NCI-H1092 treated with DMSO at 0.1 percent for 48 hours (cell line): ENCODE measurements around the gene ZNF507.

Source experiments
- DNase-seq: peaks from one replicate; lab custom pipeline; 2025; lab: John Stamatoyannopoulos, UW

ZNF507 gene

DNA sequence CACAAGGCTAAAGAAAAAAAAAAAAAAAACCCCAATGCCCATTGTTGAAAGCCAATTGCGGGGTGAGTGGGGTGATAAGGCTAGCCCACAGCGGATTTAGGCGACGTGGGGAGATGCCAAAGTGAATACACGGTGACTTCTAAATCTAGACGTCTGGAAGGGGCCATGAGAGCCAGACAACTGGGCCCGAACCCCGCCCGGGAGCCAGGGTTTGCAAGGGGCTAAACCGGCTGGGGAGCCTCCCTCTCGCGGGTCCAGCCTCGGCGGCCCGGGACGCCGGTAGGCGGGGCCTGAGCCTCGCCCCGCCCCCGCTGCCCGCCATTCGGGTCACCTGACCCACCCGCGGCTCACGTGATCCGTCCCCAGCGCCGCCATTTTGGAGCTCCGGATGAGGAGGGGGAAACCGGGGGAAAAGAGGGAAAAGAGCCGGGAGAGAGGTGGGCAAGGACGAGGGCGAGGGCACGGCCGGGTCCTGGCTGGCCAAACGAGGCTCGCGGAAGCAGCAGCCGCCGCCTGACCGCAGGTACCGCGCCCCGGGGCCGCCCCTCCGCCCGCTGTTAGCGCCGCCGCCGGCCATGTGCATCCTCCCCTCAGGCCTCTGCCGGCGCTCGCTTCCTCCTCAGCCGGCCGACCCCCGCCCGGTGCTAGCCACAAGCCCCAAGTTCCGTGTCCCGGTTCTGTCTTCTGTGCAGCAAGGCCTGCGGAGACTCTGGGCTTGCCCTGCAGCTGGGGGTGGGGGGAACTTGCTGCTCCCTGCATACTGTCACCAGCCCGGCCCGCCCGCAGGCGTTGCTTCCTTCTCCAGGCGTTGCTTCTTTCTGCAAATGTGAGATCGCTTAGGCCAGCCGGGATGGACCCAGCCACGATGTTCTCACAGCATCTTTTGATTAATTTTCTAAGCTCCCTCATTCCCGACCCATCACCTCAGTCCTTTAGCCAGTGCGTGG lies at the start of gene ZNF507:
Gene ZNF507 (plus strand): TSS at position 350 of the 947 bp plus-strand sequence. CDS start 7,221 bp downstream, outside the sequence.
- peak; percentile 25 for DNase-seq

DNA sequence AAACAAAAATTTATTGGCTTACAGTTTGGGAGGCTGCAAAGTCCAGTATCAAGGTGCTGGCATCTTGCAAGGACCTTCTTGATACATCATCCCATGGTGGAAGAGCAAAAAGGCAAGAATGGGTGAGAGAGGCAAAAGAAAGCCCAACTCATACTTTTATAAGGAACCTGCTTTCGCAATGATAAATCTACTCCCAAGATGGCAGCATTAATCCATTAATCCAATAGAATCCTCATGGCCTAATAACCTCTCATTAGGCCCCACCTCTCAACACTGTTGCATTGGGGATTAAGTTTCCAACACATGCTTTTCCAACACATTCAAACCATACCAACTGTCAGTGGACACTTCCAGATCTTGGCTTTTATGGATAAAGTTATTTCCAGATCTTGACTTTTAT lies 48.7 kb upstream of the ZNF507 start:
- DNase-seq, result no peak

DNA sequence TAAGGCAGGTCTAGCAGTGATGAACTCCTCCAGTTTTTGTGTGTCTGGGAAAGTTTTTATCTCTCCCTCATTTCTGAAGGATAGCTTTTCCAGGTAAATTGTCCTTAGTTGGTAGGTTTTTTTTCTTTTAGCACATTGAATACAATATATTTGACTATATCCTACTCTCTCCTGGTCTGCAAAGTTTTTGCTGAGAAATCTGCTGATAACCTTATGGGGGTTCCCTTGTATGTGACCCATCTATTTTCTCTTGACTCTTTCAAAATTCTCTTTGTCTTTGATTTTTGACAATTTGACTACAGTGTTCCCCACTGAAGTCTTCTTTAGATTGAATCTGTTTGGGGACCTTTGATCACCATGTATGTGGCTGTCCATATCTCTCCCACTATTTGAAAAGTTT lies 42.6 kb upstream of the ZNF507 start:
- DNase-seq, result no peak

DNA sequence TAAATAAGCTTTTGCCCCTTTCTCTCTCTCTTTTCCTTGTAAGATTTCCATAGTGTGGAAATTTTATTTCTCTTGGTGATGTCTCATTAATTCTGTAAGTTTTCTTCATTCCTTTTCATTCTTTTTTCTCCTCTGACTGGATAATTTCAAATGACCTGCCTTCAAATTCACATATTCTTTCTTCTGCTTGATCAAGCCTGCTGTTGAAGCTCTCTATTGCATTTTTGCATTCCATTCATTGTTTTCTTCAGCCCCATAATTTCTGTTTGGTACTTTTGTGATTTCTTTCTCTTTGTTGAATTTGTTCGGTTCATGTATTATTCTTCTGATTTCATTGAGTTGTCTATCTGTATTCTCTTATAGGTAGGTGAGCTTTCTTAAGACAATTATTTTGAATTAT lies 42.2 kb upstream of the ZNF507 start:
- no peak for DNase-seq

DNA sequence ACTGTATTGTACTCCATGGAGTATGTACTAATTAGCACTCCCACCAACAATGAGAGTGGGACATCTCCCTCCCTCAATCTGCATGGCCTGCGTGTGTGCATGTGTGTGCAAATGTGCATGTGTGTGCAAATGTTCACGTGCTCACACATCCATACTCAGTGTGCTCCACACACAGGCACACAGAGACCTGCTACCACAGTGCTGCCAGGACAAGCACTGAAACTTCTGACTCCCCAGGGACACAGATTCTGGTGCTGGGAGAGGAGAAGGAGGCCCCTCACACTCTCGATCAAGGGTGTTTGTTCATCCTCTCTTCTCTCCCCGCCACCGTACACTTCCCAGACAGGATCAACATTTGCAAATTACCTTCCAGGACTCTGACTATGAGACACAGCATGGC lies 37.8 kb upstream of the ZNF507 start:
- no peak for DNase-seq

DNA sequence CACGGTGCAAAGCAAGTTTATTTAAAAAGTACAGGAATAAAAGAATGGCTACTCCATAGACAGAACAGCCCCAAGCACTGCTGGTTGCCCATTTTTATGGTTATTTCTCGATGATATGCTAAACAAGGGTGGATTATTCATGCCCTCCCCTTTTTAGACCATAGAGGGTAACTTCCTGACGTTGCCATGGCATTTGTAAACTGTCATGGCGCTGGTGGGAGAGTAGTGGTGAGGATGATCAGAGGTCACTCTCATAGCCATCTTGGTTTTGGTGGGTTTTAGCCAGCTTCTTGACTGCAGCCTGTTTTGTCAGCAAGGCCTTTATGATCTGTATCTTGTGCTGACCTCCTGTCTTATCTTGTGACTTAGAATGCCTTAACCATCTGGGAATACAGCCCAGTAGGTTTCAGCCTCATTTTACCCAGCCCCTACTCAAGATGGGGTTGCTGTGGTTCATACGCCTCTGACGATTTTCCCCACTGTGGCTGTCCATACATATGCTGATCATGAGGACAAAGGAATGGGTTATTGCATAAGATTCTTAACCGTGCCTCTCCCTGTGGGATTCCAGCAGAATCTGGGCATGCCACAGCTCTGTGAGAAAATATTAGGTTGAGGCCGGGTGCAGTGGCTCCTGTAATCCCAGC lies 36.9 kb upstream of the ZNF507 start:
- no peak for DNase-seq

DNA sequence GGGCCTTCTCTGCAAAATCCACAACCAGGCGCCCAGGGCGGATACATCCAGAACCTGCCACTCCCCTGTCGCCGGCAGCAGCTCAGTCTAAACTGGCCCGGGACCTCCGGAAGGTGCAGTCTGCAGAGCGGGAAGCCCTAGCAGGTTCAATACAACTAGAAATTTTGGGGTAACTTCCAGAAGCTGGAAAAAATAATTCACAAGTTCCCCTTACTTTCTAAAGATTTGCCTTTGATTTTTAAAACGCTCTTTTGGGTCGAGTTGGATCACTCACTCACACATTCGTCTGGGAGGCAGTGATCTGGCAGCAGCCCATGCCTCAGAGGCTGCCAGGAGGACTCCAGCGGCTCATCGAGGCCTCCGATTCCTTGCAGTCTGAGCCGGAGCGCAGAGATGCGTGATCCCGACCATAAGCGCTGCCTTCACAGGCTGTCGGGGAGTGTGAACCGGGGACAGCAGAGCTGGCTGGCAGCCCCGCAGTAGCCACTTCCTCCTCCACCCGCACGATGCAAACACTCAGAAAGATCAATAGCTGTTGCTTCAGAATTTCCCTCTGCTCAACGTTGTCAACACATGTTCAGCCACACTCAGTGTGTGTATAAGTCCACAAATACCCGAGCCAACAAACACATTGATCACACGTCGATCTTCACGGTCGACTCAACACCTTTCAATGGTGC lies 35.6 kb upstream of the ZNF507 start:
- DNase-seq, result no peak

DNA sequence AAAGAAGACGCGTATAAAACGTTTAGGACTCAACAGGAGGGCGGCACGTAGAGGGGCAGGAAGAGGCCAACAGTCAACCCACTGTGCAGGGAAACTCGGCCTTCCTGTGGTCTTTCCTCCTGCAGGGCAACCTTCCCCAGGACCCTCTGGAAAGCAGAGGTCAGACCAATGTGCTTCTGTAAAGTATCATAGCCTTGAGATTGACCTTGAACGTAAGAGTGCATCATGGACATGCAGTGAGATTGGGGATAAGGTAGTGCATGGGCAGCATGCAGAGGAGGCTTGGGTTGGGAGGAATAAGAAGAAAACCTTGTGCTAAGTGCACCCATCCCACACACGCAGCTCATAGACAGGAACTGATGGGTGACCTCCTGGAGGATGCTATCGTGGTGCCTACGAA lies 34.0 kb upstream of the ZNF507 start:
- no peak for DNase-seq

DNA sequence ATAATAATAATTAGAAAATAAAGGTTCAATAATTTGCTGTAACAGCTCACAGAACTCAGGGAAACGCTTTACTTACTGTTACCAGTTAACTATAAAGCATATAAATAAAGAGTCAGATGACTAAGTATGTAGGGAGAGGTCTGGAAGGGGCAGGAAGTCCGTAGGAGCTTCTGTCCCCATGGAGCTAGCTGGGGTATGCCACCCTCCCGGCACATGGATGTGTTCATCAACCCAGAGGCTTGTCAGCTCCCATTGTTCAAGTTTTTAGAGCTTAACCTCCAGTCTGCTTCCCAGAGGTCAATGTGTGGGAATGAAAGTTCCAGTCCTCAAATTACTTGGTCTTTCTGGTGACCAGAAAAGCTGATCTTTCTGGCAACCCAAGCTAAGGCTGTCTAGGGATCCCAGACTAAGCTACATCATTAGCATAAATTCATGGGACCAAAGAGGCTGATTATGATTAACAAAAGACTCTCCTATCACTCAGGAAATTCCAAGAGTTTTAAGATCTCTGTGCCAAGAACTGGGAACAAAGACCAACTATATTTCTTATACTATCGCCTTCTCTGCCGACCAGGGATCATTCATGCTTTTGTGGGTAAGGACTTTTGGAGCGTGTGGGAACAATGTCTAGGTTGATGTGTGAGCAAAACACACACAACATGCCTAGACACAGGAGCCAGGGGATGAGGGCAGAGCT lies 31.7 kb upstream of the ZNF507 start:
- DNase-seq, result no peak

DNA sequence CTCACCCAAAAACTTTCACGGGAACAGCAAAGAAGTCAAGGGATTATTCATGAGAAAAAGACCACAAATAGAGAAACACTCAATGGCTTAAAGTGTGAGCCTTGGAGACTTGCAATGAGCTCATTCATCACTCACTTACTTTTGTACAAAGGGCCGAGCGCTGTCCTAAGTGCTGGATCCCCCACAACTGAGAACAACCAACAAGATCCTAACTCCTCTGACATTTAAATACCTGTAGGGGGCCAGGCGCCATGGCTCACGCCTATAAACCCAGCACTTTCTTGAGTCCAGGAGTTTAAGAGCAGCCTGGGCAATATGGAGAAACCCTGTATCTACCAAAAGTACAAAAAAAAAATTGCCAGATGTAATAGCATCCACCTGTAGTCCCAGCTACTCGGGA lies 29.4 kb upstream of the ZNF507 start:
- DNase-seq, result no peak

DNA sequence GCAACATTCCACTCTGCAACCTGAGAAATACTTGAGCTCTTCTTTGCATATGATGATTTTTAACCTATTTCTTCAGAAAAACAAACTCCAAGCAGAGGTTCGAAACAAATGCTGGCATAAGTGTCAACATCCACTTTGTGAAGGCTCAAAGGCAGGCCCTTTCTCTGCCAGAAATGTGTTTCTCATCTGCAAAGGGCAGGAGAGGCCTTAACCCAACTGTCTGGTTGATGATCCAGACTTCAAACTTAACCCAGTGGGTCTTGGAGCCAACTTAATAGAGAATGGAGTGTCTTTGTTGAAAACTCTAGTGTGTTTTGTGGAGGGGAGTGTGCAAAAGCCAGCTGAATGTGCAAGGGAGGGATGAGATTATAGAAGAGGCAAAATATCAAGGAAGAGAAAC lies 28.3 kb upstream of the ZNF507 start:
- DNase-seq, result no peak

DNA sequence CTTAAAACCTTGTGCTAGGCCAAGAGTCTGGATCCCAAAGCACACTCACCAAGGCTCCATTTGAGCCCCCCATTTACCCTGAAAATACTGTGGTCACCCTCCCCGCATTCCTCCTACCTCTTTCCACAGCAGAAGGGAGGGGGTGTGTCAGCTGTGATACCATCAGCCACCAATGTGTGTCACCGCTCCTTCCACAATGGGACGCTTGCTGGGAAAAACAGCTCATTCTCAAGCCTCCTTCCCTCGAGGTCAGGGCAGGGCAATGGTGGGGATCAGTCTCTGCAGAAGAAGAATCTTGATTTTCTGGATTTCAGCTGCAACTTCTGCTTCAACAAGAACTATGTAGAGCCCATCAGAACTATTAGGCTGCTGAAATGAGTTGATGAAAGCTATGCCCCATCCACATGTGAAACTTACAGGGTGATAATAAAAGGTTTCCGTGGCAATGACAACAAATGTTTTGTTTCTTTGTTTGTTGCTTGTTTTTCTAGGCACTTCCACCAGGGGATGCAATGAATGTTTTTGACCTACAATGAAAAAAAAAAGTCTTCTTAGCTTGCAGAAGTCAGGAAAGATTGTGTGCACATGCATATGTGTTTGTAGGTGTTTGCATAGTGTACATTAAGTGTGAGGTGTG lies 26.4 kb upstream of the ZNF507 start:
- DNase-seq, result no peak

DNA sequence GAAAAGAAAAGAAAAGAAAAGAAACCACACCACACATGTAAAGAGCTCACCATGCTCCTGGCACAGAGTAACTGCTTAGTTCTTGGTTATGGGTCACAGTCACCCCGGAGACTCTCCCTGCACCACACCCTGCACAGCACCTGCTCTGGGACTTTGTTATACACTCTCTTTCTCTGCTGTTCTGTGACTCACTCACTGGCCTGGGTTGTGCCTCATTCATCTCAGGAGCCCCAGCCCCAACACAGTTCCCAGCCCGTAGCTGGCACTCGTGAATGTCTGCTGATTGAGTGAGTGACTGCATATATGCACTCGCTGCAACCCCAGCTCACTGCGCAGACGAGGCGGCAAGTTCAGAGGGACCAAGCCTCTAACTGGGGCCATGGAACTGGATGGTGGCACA lies 22.9 kb upstream of the ZNF507 start:
- no peak for DNase-seq

DNA sequence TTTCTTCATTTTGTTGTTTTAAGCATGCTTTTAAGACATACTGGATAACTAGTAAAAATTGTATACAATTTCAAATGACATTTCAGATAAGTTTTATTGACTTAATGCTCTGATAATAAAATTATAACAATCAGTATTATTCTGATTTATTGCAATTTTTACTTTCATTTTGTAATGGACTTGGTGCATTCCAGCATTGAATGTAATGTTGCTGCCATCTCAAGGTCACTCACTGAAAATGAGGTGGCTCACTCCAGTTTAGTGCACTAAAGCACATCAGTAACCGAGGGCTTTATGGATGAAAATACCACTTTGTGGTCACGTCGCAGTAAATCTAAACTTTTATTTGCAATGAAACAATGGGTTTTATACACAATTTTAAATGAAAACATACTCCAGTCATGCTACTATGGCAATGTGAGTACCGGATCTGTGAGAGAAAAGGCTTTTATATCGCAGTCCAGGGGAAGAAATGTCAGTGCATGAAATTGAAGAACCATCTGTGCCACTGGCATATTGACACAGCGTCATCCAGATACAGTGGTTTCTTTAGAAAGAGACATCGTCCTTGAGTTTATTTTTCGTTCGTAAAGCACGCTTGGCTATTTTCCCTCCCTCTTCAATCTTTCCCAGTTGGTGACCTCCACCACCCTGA lies 20.7 kb upstream of the ZNF507 start:
- DNase-seq, result peak; percentile 14

DNA sequence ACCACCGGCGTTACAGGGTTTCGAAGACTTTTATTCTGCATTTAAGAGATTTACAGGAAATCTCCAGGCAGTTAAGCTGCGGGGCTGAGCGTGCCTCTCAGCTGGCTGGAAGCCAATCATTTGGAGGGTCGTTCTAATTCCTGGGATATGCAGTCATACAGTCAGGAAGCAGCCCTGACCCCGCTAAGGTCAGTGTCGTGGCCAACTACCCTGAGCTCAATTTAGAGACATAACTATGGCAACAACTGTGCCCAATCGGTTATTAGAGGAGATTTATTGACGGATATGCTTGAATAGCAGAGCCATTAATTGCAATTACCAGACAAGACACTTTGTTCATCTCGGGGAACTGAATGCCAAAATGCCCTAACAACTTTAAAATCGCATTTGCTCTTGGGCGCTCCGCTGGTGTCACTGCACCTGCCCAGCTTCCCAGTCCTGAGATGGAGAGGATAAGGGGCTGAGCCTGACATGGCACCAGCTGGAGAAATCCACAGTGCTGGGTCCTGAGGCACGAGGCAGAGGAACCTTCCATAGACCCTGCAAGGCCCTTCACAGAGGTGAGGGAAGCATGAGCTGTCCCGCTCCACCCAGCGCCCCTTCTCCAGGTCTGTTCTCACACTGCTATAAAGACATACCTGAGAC lies 15.1 kb upstream of the ZNF507 start:
- DNase-seq, result no peak

DNA sequence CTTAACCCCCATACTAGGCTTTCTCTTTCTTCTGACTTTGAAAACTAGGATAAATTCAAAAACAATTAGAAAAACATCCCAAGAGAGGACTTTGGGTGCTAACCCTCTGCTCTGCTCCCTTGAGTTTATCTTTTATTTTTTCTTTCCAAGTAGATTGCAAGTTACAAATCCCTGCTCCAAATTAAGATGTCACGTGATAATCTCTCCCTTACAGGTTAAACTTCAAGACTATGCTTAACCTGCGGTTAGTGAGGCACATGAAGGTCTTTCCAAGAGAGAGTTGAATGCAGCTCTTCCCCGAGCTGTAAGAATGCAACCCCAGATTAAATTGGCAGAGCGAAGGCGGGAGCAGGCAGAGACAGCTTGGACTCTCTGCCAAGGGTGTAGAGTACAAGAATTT lies 12.2 kb upstream of the ZNF507 start:
- DNase-seq, result no peak

DNA sequence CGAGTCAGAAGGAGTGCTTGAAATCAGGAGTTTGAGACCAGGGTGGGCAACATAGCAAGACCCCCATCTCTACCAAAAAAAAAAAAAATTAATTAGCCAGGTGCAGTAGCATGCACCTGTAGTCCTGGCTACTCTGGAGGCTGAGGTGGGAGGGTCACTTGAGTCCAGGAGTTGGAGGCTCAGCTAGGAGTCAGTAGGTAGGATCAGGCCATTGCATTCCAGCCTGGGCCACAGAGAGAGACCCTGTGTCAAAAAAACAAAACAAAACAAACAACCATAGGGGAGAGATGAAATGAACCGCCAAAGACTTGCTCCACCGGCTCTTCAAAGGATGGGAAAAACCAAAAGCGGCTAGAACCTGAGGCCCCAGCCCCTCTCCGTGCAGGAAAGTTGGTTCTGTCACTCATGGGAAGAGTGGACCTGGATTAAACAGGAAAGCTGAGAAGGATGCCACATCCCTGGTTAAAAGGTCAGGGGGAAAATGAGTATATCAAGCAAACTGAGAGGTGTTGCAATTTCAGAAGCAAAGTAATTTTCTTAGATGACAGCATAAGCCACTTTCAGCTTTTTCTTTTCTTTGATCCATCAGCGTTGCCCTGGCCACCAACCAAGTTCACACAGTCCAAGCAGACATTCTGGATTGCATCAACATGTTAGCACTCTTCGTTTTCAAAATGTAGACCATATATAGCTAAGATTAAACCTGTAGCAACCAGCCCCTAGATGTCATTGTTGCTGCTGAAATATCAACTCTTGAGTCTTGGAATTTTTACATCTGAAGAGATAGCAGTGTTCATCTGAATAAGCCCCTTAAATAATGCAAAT lies 8.9 kb upstream of the ZNF507 start:
- no peak for DNase-seq

DNA sequence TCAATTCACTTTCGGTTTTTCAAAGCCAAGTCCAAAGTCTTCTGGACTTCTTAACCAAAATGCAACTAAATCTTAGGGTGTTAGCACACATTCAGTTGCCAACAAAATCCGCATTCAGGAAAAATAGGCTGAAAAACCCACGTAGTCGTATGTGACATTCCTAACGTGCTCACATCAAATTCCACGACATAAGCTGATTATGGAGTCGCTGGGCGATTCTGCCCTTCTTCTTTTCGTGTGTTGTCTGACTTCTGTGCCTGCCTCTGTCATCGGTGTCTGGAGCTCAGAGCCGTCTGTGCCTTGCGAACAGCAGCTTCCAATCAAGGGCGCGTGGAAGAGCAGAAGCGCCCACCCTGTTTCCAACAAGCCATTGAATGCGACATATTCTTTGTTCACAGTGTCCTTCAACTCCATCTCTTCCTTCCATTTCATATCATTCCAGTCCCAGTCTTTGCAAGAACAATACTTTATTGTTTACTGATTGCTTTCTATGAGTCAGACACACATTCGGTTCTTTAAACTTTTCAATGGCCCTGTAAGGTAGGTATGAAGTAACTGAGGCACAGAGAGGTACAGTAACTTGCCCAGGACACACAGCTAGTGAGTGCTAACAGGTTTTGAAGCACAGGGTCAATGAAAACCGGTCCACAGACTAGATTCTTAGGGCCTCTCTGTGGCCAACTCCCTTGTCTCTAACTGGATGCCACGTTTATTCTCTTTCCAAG lies 8.2 kb upstream of the ZNF507 start:
- no peak for DNase-seq

DNA sequence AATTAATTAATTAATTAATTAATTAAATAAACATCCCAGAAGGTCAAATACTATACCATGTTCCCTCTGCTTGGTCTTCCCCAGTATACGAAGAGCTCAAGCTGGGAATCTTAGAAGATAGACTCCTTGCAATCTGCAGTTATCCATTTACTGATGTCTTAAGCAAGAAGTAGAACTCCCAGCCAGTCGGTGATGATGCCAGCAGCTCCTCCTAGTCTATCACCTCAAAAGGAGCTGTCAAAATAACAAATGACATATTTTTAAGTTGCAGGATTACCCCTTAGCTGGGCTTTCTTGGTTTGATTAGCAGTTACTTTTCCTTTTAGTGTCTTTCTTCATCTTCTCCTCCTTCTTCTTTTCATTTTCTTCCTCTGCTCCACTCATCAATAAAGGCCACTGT lies 6.0 kb upstream of the ZNF507 start:
- no peak for DNase-seq
